Measurements from ENCODE around the gene RXFP2. TPM values are rescaled to one million over a fixed set of nuclear protein-coding genes. Genes with fewer than 3 reads are reported as not detected.

The RXFP2 gene, protein sequence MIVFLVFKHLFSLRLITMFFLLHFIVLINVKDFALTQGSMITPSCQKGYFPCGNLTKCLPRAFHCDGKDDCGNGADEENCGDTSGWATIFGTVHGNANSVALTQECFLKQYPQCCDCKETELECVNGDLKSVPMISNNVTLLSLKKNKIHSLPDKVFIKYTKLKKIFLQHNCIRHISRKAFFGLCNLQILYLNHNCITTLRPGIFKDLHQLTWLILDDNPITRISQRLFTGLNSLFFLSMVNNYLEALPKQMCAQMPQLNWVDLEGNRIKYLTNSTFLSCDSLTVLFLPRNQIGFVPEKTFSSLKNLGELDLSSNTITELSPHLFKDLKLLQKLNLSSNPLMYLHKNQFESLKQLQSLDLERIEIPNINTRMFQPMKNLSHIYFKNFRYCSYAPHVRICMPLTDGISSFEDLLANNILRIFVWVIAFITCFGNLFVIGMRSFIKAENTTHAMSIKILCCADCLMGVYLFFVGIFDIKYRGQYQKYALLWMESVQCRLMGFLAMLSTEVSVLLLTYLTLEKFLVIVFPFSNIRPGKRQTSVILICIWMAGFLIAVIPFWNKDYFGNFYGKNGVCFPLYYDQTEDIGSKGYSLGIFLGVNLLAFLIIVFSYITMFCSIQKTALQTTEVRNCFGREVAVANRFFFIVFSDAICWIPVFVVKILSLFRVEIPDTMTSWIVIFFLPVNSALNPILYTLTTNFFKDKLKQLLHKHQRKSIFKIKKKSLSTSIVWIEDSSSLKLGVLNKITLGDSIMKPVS
- not detected for total RNA-seq
- long read RNA-seq, result 0 reads

- no peak for DNase-seq (ENCODE audit: low spot score)
Measured at GRCh38 chr13:31739226-31739625, at the start of gene RXFP2. Gene RXFP2, plus strand, starts transcription at chr13:31739526. Its CDS starts 87 bp downstream, at chr13:31739613.

DNA sequence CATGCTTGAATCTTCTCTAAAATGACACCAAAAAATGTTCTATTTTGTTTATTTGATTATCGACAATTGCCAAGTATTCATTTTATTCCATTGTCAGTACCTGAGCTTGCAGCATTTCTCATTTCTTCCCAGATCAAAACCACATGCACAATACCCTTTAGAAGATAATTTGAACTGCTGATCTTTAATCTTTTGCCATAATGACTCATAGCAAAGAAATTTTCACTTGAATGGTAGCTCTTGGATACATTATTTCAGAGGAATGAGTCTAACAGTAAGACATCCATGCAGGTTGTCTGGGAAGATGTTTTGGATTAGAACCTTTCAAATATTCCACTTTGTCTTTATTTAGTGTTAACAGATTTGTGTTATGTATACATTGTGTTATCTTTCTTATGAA lies 42.0 kb upstream of the RXFP2 start:
- no peak for DNase-seq (ENCODE audit: low spot score)

DNA sequence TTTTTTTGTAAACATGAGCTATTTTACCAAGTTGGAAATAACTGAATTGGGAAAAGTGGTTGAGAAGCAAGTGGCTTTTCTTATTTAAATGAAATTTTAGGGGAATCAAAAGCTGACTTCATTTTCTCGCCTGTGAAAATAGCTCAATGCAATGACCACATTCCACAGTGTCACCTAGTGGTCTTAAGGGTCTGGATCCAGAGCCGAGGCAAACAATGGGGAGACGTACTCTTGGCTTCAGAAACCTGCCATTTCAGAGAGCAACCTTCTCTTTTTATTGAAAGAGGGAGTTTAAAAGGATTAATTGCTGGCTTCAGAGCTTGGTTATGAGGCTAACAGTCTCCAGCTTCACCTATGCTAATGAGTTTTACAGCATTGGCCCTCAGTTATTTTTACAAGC lies 39.7 kb upstream of the RXFP2 start:
- no peak for DNase-seq (ENCODE audit: low spot score)

DNA sequence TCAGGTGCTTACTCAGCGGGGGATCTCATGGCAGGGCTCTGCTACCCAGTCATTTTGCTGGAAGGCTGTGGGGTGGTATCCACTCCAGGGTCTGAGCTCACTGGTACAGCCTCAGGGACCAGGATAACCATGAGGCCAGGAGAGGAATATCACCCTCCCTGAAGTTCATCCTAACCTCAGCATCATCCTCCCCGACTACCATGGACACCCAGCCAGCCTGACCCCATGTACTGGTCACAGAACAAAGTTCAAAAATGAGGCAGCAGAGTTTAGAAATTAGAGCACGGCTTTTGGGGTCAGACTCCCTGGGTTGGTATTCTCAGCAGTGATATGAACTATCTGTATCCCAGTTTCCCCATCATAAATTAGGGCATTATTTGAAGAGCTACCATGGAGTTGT lies 35.5 kb upstream of the RXFP2 start:
- DNase-seq (ENCODE audit: low spot score), result no peak

DNA sequence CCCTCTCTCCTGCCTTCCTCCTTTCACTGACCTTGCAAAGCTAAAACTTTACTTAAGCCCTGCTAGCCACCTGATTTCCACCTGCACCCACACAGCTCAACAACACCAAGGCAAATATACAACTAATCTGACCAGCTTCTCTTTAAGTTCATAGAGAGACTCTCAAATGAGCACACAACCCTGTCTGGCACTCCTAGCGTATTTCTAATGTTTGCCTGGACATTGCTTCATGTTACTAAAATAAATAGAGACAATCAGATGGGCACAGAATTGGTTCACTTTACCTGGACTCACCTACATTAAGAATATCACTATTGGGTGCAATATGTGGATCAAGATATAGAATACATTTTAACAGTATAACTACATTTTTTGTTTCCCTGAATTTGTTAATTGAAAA lies 33.2 kb upstream of the RXFP2 start:
- DNase-seq (ENCODE audit: low spot score), result no peak

DNA sequence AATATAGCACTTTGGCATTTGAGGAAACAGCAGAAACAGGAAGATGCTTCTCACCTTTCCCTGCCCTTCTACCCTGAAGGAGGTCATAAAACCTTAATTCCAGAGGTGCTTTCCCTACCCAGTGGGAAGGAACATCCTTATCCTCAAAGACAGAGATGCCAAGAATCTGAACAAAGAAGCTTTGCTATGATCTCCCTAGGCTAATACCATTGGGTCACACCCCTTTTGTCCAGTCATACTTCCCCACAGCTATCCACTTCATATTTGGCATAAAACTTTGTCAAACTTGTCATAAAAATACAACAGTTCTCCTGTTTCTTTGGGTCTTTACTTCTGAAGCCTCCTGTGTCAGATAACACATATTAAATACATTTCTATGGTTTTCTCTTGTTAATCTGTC lies 21.7 kb upstream of the RXFP2 start:
- no peak for DNase-seq (ENCODE audit: low spot score)

- no peak for DNase-seq (ENCODE audit: low spot score)
Measured at GRCh38 chr13:31719214-31719613, 20.1 kb upstream of the RXFP2 start.

GRCh38 chr13:31722673-31723072 lies 16.7 kb upstream of the RXFP2 start:
- no peak for DNase-seq (ENCODE audit: low spot score)

DNA sequence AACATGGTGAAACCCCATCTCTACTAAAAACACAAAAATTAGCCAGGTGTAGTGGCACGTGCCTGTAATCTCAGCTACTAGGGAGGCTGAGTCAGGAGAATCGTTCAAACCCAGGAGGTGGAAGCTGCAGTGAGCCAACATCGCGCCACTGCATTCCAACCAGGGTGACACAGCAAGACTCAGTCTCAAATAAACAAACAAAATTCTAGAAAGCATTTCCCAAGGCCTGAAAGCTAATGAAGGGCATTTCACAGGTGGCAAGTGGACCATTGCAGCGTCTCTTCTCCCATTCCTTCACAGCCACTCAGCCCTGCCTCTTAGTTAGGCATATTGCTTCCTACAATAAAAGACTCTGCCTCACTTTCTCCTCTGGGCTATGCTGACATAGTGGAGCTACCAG lies 13.5 kb upstream of the RXFP2 start:
- DNase-seq (ENCODE audit: low spot score), result no peak

DNA sequence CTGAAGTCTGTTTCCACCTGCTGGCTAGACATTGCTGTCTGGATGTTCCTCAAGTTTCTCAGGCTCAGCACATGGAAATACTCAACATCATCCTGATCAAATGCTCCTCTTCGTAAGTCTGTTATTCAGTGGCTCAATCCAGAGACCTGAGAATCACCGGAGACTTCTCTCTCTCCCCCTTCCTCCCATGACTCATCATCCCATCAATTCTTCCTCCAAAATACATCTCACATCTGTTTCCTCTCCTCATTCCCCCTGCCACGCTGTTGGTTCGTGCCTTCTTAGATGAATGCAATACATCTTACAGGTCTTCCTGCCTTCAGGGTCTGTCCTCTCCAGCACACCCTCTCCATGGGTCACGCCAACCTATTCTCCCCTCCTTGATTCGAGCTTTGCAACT lies 7.4 kb upstream of the RXFP2 start:
- DNase-seq (ENCODE audit: low spot score), result no peak

DNA sequence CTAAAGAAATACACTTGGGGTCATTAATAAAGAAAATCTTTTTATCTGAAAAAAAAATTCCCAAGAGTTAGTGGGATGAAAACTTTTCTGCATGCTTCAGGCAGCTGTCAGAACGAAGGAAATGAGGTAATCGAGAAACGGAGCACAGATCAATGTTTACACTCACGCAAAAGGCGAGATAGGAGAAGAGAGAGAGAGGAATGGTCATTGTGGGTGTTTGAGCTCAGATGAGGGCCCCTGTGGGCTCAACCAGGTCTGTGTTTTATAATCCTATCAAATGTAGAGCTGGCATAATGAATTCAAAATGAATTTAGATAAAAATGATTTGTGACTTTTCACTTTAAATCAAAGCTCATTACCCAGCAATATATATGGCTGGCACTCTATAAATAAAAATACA lies 6.3 kb upstream of the RXFP2 start:
- DNase-seq (ENCODE audit: low spot score), result no peak

DNA sequence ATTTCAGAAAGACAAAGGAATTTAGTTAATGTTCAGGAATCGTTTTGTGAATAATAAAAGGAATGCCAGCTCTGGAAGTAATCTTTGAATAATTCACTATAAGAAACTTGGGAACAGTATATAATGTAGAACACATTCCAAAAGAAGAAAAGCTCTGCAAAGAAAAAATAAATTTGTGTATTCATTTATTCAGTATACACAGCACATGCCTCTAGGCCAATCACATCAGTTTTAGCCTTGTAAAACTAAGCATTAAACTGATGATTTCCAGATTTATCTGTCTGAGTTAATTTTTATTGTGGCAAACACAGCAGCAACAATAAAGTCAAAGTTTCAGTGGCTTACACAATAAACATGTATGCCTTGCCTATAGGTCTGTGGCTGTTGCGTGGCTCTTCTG lies 5.7 kb upstream of the RXFP2 start:
- DNase-seq (ENCODE audit: low spot score), result no peak

DNA sequence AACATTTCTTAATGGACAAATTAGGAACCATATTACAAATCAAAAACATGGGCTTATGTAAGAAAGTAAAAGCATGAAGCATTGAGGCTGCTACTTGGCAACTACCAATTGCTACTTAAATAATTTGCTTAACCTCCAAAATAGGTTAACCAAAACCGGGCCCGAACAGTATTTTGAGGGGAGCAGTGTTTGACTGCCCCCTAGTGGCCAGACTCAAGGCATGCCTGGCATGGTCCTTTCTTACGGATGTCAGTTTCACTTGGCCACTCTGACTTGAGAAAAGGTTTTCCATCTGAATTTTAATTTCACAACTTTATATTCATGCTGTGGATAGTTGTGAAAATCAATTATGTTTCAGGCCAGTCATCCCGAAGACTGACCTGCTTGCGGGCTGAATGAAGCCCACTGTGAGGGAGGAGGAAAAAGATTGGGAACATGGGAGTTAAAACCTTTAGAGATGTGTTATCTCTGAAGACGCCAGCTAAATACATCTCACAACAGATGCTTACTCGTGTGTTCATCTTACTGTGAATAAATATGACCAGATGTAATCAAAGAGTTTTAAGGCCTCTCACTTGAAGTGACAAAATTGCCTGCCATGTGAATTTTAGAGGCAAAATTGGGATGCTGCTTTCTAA lies 2.9 kb downstream of the RXFP2 start:
- DNase-seq (ENCODE audit: low spot score), result no peak

DNA sequence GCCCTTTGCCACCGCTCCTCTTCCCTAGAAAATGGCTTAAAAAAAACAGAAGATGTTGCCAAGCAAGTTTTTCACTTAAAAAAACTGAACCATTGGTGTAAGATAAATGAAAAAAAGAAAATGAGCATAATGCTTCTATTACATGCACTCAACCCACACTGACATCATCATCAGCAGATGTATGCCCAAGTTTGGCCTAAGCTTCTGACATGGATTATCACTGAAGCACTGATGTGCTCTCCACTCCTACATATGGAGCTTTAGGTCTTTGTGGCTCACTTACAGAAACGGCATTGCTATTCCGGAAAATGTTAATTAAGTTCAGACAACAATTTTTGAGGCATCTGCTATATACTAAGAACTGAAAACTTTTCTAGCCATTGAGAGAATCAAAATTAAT lies 8.0 kb downstream of the RXFP2 start:
- no peak for DNase-seq (ENCODE audit: low spot score)

DNA sequence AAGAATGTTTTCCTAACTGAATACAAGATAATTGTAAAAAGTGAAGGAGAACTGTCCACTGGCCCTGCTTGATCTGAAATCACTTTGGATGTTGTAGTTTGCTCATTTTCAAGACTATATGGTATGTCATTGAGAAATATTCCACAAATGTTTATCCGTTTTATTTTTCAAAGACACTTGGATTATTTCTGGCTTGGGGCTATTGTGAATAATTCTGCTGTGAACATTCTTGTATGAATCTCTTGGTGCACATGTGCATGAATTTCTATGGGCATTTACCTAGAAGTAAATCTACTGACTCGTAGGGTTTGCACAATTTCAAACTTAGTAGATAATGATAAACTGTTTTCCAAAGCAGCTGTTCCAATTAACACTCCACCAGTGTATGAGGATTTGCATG lies 8.6 kb downstream of the RXFP2 start:
- DNase-seq (ENCODE audit: low spot score), result no peak

GRCh38 chr13:31749929-31750328 lies 10.6 kb downstream of the RXFP2 start:
- DNase-seq (ENCODE audit: low spot score), result no peak

DNA sequence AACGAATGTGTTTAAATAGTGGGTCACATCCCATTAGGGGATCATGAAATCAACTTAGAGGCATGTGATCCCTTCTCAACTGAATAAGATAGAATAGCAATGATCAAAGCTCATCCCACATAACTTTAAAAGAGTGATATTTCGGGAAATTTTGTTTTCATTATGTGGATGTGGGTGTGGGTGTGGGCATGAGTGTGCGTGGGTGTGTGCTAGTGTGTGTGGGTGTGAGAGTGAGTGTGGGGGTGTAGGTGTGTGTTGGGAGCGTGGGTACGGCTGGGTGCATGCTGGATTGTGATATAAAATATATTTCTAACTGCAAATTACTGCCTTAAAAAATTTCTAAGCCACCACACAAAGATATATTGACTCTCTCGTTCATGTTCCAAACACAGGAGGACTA lies 15.9 kb downstream of the RXFP2 start:
- DNase-seq (ENCODE audit: low spot score), result no peak

DNA sequence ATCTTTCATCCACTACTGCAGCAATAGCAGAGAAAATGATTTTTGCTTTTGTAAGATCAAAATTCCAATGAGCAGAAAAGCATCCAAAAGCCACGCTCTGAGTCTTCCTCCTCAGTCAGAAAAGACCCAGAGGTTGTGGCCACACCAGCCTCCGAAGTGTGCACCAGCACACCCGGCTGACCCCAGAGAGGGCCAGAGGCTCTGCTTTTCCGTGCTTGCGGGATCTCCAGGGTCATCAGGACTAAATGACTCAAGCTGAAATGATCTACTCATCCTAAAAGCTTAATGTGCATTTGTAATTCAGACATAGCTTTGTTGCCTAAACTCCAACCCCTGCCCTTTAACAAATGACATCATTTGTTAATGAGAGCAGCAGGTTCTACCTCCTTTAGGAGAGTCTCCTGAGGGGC lies 16.5 kb downstream of the RXFP2 start:
- no peak for DNase-seq (ENCODE audit: low spot score)

GRCh38 chr13:31756346-31756745 lies 17.0 kb downstream of the RXFP2 start:
- DNase-seq (ENCODE audit: low spot score), result no peak

DNA sequence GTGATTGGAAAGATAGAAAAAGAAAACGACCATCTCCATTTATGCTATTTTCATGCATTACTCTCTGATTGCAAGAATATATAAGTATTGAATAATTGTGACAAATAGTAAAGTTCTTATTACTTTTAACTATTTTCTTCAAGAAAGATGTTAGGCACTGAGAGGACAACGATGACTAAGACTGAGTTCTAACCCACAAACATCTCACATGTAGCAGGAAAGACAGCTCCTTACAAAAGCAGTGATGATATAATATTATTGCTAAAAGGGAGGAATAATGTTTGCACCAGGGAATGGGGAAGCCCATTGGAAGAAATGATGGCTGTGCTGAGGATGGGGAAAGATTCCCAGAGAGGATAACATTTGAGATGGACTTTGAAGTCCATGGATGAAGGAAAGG lies 22.6 kb downstream of the RXFP2 start:
- no peak for DNase-seq (ENCODE audit: low spot score)

- DNase-seq (ENCODE audit: low spot score), result no peak
Measured at GRCh38 chr13:31764556-31764955, 25.2 kb downstream of the RXFP2 start.

- no peak for DNase-seq (ENCODE audit: low spot score)
Measured at GRCh38 chr13:31765138-31765785, 25.9 kb downstream of the RXFP2 start.
